Activated CD8-positive, alpha-beta memory T cell treated with anti-CD3 and anti-CD28 coated beads, Interleukin-2, amount 10 ng/mL, durations not matched to agents 7 days and 5 days (primary cell): ENCODE data around the gene ARHGAP24. TPM values are rescaled to one million over a fixed set of nuclear protein-coding genes. Genes with fewer than 3 reads are reported as not detected.
"Not testable (repeated sequence)": the region's sequence is repeated elsewhere in the genome, so short reads cannot be mapped to it uniquely, and the experiment has no call there.

Experiments
- ATAC-seq: fragments of 150-1000 bp; cut with Tn5 transposase; one replicate; pipeline ENCODE4 v1.10.0; 2021; ENCODE audit warnings: moderate library complexity
- CTCF ChIA-PET: fragments of 350-600 bp; sonication (Branson Sonifier 250); formaldehyde crosslinking; loops from one replicate; lab custom pipeline; 2021; ENCODE audit warnings: antibody characterized with exemption; lab: Charles Lee
- DNase-seq: peaks from one replicate; pipeline ENCODE4 v3.0.0-alpha.2; 2020
- H3K27ac Mint-ChIP-seq: one replicate; pipeline ENCODE4 v1.8.0; 2021; ENCODE audit warnings: mild to moderate bottlenecking, mixed read lengths
- H3K27me3 Mint-ChIP-seq: one replicate; pipeline ENCODE4 v1.8.0; 2021; ENCODE audit warnings: mixed read lengths
- H3K36me3 Mint-ChIP-seq: one replicate; pipeline ENCODE4 v1.8.0; 2021; ENCODE audit warnings: mild to moderate bottlenecking, mixed read lengths
- H3K4me1 Mint-ChIP-seq: one replicate; pipeline ENCODE4 v1.8.0; 2021; ENCODE audit warnings: mixed read lengths
- H3K4me3 Mint-ChIP-seq: one replicate; pipeline ENCODE4 v1.8.0; 2021; ENCODE audit warnings: mild to moderate bottlenecking, moderate library complexity, mixed read lengths
- H3K9me3 Mint-ChIP-seq: one replicate; pipeline ENCODE4 v1.8.0; 2022; ENCODE audit warnings: low read depth, mixed read lengths
- total RNA-seq, 2 experiments: library from RNA; stranded (reverse); gene quantifications; one replicate each; pipeline ENCODE4 v1.2.3, GENCODE V29; 2021

The ARHGAP24 gene
- total RNA-seq, 2 experiments from 2014 or later = not detected

GRCh38 chr4:85642356-85643100, 167.6 kb downstream of the ARHGAP24 start:
- no peak for ATAC-seq
- Mint-ChIP-seq H3K27ac (no peak overlapping the region), H3K36me3 (no peaks in the 10 kb centered on the region), H3K27me3 (no peaks in the 10 kb centered on the region), H3K4me1 (no peaks in the 10 kb centered on the region), H3K9me3 (no peaks in the 10 kb centered on the region), H3K4me3 (no peak overlapping the region)
- DNase-seq = no peak
- CTCF ChIA-PET = no interaction called here

GRCh38 chr4:85644061-85644460, 169.1 kb downstream of the ARHGAP24 start:
- no peak overlapping the region for H3K27ac Mint-ChIP-seq
- H3K36me3 Mint-ChIP-seq = no peaks in the 10 kb centered on the region
- CTCF ChIA-PET = no interaction called here
- H3K4me1 Mint-ChIP-seq = no peaks in the 10 kb centered on the region
- DNase-seq = no peak
- H3K9me3 Mint-ChIP-seq = no peaks in the 10 kb centered on the region
- H3K4me3 Mint-ChIP-seq = no peak overlapping the region
- ATAC-seq = no peak
- no peaks in the 10 kb centered on the region for H3K27me3 Mint-ChIP-seq

- H3K4me1 Mint-ChIP-seq = no peaks in the 10 kb centered on the region
- ATAC-seq (no peak), DNase-seq (no peak)
- CTCF ChIA-PET = no interaction called here
- H3K27ac Mint-ChIP-seq = no peak overlapping the region
- H3K4me3 Mint-ChIP-seq = no peak overlapping the region
- H3K36me3 Mint-ChIP-seq = no peaks in the 10 kb centered on the region
- H3K9me3 Mint-ChIP-seq = peaks cover 2% of the 10 kb centered on the region
- no peaks in the 10 kb centered on the region for H3K27me3 Mint-ChIP-seq
These were observed 176.0 kb downstream of the ARHGAP24 start for GRCh38 chr4:85650908-85651307.

- CTCF ChIA-PET = no interaction called here
- DNase-seq (no peak), ATAC-seq (no peak)
- Mint-ChIP-seq H3K27ac (no peak overlapping the region), H3K9me3 (no peaks in the 10 kb centered on the region), H3K4me3 (no peak overlapping the region), H3K36me3 (no peaks in the 10 kb centered on the region), H3K4me1 (no peaks in the 10 kb centered on the region), H3K27me3 (no peaks in the 10 kb centered on the region)
These were observed 182.0 kb downstream of the ARHGAP24 start for GRCh38 chr4:85656759-85657505.

GRCh38 chr4:85658766-85659439, 184.0 kb downstream of the ARHGAP24 start:
- Mint-ChIP-seq H3K27ac (no peak overlapping the region), H3K36me3 (no peaks in the 10 kb centered on the region)
- CTCF ChIA-PET = no interaction called here

GRCh38 chr4:85659610-85660218, 184.8 kb downstream of the ARHGAP24 start:
- no peaks in the 10 kb centered on the region for H3K9me3 Mint-ChIP-seq
- DNase-seq (no peak), ATAC-seq (no peak)
- CTCF ChIA-PET = no interaction called here
- no peak overlapping the region for H3K27ac Mint-ChIP-seq
- H3K4me3 Mint-ChIP-seq = no peak overlapping the region
- H3K36me3 Mint-ChIP-seq = no peaks in the 10 kb centered on the region
- H3K27me3 Mint-ChIP-seq = no peaks in the 10 kb centered on the region
- no peaks in the 10 kb centered on the region for H3K4me1 Mint-ChIP-seq

More at GRCh38 chr4:85658766-85659439, 184.0 kb downstream of the ARHGAP24 start:
- H3K9me3 Mint-ChIP-seq = no peaks in the 10 kb centered on the region
- DNase-seq (no peak), ATAC-seq (no peak)
- H3K27me3 Mint-ChIP-seq = no peaks in the 10 kb centered on the region
- no peak overlapping the region for H3K4me3 Mint-ChIP-seq
- no peaks in the 10 kb centered on the region for H3K4me1 Mint-ChIP-seq

- H3K27ac Mint-ChIP-seq, H3K4me3 Mint-ChIP-seq, DNase-seq, H3K9me3 Mint-ChIP-seq, H3K36me3 Mint-ChIP-seq, CTCF ChIA-PET, H3K4me1 Mint-ChIP-seq, ATAC-seq, H3K27me3 Mint-ChIP-seq: not testable (repeated sequence)
These were observed 191.7 kb downstream of the ARHGAP24 start for GRCh38 chr4:85666625-85667024.

- no peak overlapping the region for H3K27ac Mint-ChIP-seq
- peaks cover 3% of the 10 kb centered on the region for H3K9me3 Mint-ChIP-seq
- DNase-seq = no peak
- no peaks in the 10 kb centered on the region for H3K27me3 Mint-ChIP-seq
- H3K36me3 Mint-ChIP-seq = no peaks in the 10 kb centered on the region
- H3K4me3 Mint-ChIP-seq = no peak overlapping the region
- no peaks in the 10 kb centered on the region for H3K4me1 Mint-ChIP-seq
- CTCF ChIA-PET = no interaction called here
- ATAC-seq = no peak
These were observed 194.3 kb downstream of the ARHGAP24 start for GRCh38 chr4:85669204-85669603.

GRCh38 chr4:85669992-85670548, 195.1 kb downstream of the ARHGAP24 start:
- no peak overlapping the region for H3K27ac Mint-ChIP-seq
- CTCF ChIA-PET = no interaction called here
- ATAC-seq = no peak
- DNase-seq = no peak
- no peak overlapping the region for H3K4me3 Mint-ChIP-seq
- H3K9me3 Mint-ChIP-seq = peaks cover 3% of the 10 kb centered on the region
- no peaks in the 10 kb centered on the region for H3K27me3 Mint-ChIP-seq
- no peaks in the 10 kb centered on the region for H3K36me3 Mint-ChIP-seq
- no peaks in the 10 kb centered on the region for H3K4me1 Mint-ChIP-seq

GRCh38 chr4:85671120-85671519, 196.2 kb downstream of the ARHGAP24 start:
- H3K27ac Mint-ChIP-seq = no peak overlapping the region
- H3K36me3 Mint-ChIP-seq = no peaks in the 10 kb centered on the region
- H3K27me3 Mint-ChIP-seq = no peaks in the 10 kb centered on the region
- no peaks in the 10 kb centered on the region for H3K4me1 Mint-ChIP-seq
- H3K4me3 Mint-ChIP-seq = no peak overlapping the region
- DNase-seq (no peak), ATAC-seq (no peak)
- peaks cover 3% of the 10 kb centered on the region for H3K9me3 Mint-ChIP-seq
- CTCF ChIA-PET = no interaction called here

- Mint-ChIP-seq H3K36me3 (no peaks in the 10 kb centered on the region), H3K27me3 (no peaks in the 10 kb centered on the region), H3K4me1 (no peaks in the 10 kb centered on the region), H3K4me3 (no peak overlapping the region), H3K27ac (no peak overlapping the region), H3K9me3 (peaks cover 3% of the 10 kb centered on the region)
- CTCF ChIA-PET = no interaction called here
- DNase-seq = no peak
- ATAC-seq = no peak
These were observed 197.2 kb downstream of the ARHGAP24 start for GRCh38 chr4:85672116-85672515.

GRCh38 chr4:85672959-85673358, 198.0 kb downstream of the ARHGAP24 start:
- no peak overlapping the region for H3K27ac Mint-ChIP-seq
- DNase-seq (no peak), ATAC-seq (no peak)
- no peaks in the 10 kb centered on the region for H3K4me1 Mint-ChIP-seq
- H3K9me3 Mint-ChIP-seq = no peaks in the 10 kb centered on the region
- no peak overlapping the region for H3K4me3 Mint-ChIP-seq
- H3K27me3 Mint-ChIP-seq = no peaks in the 10 kb centered on the region
- CTCF ChIA-PET = no interaction called here
- H3K36me3 Mint-ChIP-seq = no peaks in the 10 kb centered on the region

GRCh38 chr4:85673540-85673939, 198.6 kb downstream of the ARHGAP24 start:
- no peak for ATAC-seq
- H3K36me3 Mint-ChIP-seq = no peaks in the 10 kb centered on the region
- no peaks in the 10 kb centered on the region for H3K9me3 Mint-ChIP-seq
- H3K4me3 Mint-ChIP-seq = no peak overlapping the region
- CTCF ChIA-PET = no interaction called here
- no peak overlapping the region for H3K27ac Mint-ChIP-seq
- no peak for DNase-seq
- no peaks in the 10 kb centered on the region for H3K4me1 Mint-ChIP-seq
- no peaks in the 10 kb centered on the region for H3K27me3 Mint-ChIP-seq
